Measurements from ENCODE around the gene ACTN2. TPM values are rescaled to one million over a fixed set of nuclear protein-coding genes. Genes with fewer than 3 reads are reported as not detected.

Gene ACTN2
- total and polyA plus RNA-seq, 4 donors = 5.1 to 26.4 (median 12.0) TPM

- 23% methylated on average over 4 of the region's 11 CpGs for WGBS (ENCODE audit: insufficient coverage)
- DNase-seq (ENCODE audit: low read depth in 4 of 6, low spot score in 6 of 6) = peak in 2 of 6 donors; percentile 21 to 40
- peaks cover 2% of the 10 kb centered on the region for H3K9me3 ChIP-seq (ENCODE audit: control insufficient read depth, insufficient read depth, low read length)
- H3K4me3 ChIP-seq (ENCODE audit: low read depth, low read length) = no peak overlapping the region
- H3K27ac ChIP-seq (ENCODE audit: low read depth, low read length) = no peak overlapping the region
- peaks cover 2% of the 10 kb centered on the region for H3K27me3 ChIP-seq (ENCODE audit: control insufficient read depth, insufficient read depth, low read length)
- no peaks in the 10 kb centered on the region for H3K36me3 ChIP-seq (ENCODE audit: control insufficient read depth, insufficient read depth, low read length)
- H3K4me1 ChIP-seq (ENCODE audit: control insufficient read depth, insufficient read depth, low read length) = peaks cover 29% of the 10 kb centered on the region
These were observed 3.6 kb downstream of the ACTN2 start for GRCh38 chr1:236689713-236690569.

GRCh38 chr1:236691348-236691747 is 5.0 kb downstream of the ACTN2 start:
- H3K9me3 ChIP-seq (ENCODE audit: control insufficient read depth, insufficient read depth, low read length) = no peaks in the 10 kb centered on the region
- no peak overlapping the region for H3K4me3 ChIP-seq (ENCODE audit: low read depth, low read length)
- no peaks in the 10 kb centered on the region for H3K36me3 ChIP-seq (ENCODE audit: control insufficient read depth, insufficient read depth, low read length)
- H3K4me1 ChIP-seq (ENCODE audit: control insufficient read depth, insufficient read depth, low read length) = peaks cover 25% of the 10 kb centered on the region
- no peaks in the 10 kb centered on the region for H3K27me3 ChIP-seq (ENCODE audit: control insufficient read depth, insufficient read depth, low read length)
- no peak for DNase-seq (ENCODE audit: low read depth in 4 of 6, low spot score in 6 of 6)
- no CpG with 5 or more reads among the region's 5 CpGs for WGBS (ENCODE audit: insufficient coverage)
- no peak overlapping the region for H3K27ac ChIP-seq (ENCODE audit: low read depth, low read length)

- H3K9me3 ChIP-seq (ENCODE audit: control insufficient read depth, insufficient read depth, low read length) = no peaks in the 10 kb centered on the region
- DNase-seq (ENCODE audit: low read depth in 4 of 6, low spot score in 6 of 6) = no peak
- peaks cover 20% of the 10 kb centered on the region for H3K4me1 ChIP-seq (ENCODE audit: control insufficient read depth, insufficient read depth, low read length)
- WGBS (ENCODE audit: insufficient coverage) = 81% methylated on average over 2 of the region's 3 CpGs
- no peaks in the 10 kb centered on the region for H3K36me3 ChIP-seq (ENCODE audit: control insufficient read depth, insufficient read depth, low read length)
- no peak overlapping the region for H3K4me3 ChIP-seq (ENCODE audit: low read depth, low read length)
- H3K27ac ChIP-seq (ENCODE audit: low read depth, low read length) = no peak overlapping the region
- no peaks in the 10 kb centered on the region for H3K27me3 ChIP-seq (ENCODE audit: control insufficient read depth, insufficient read depth, low read length)
These were observed 5.8 kb downstream of the ACTN2 start for GRCh38 chr1:236692128-236692527.

GRCh38 chr1:236692742-236693141 is 6.4 kb downstream of the ACTN2 start:
- H3K9me3 ChIP-seq (ENCODE audit: control insufficient read depth, insufficient read depth, low read length) = no peaks in the 10 kb centered on the region
- no peaks in the 10 kb centered on the region for H3K27me3 ChIP-seq (ENCODE audit: control insufficient read depth, insufficient read depth, low read length)
- DNase-seq (ENCODE audit: low read depth in 4 of 6, low spot score in 6 of 6) = peak in 2 of 6 donors; percentile 41 to 54
- no peak overlapping the region for H3K4me3 ChIP-seq (ENCODE audit: low read depth, low read length)
- H3K27ac ChIP-seq (ENCODE audit: low read depth, low read length) = no peak overlapping the region
- peaks cover 16% of the 10 kb centered on the region for H3K4me1 ChIP-seq (ENCODE audit: control insufficient read depth, insufficient read depth, low read length)
- H3K36me3 ChIP-seq (ENCODE audit: control insufficient read depth, insufficient read depth, low read length) = no peaks in the 10 kb centered on the region
- 52% methylated on average over 10 of the region's 10 CpGs for WGBS (ENCODE audit: insufficient coverage)

- Histone ChIP-seq H3K27me3 (ENCODE audit: control insufficient read depth, insufficient read depth, low read length) (no peaks in the 10 kb centered on the region), H3K4me3 (ENCODE audit: low read depth, low read length) (no peak overlapping the region), H3K27ac (ENCODE audit: low read depth, low read length) (no peak overlapping the region), H3K4me1 (ENCODE audit: control insufficient read depth, insufficient read depth, low read length) (peaks cover 4% of the 10 kb centered on the region), H3K36me3 (ENCODE audit: control insufficient read depth, insufficient read depth, low read length) (no peaks in the 10 kb centered on the region), H3K9me3 (ENCODE audit: control insufficient read depth, insufficient read depth, low read length) (no peaks in the 10 kb centered on the region)
- no peak for DNase-seq (ENCODE audit: low read depth in 4 of 6, low spot score in 6 of 6)
- WGBS (ENCODE audit: insufficient coverage) = 83% methylated on average over 4 of the region's 6 CpGs
These were observed 13.1 kb downstream of the ACTN2 start for GRCh38 chr1:236699366-236699765.

GRCh38 chr1:236700903-236701302 is 14.6 kb downstream of the ACTN2 start:
- Histone ChIP-seq H3K27ac (ENCODE audit: low read depth, low read length) (no peak overlapping the region), H3K9me3 (ENCODE audit: control insufficient read depth, insufficient read depth, low read length) (no peaks in the 10 kb centered on the region), H3K36me3 (ENCODE audit: control insufficient read depth, insufficient read depth, low read length) (no peaks in the 10 kb centered on the region), H3K4me1 (ENCODE audit: control insufficient read depth, insufficient read depth, low read length) (peaks cover 4% of the 10 kb centered on the region), H3K27me3 (ENCODE audit: control insufficient read depth, insufficient read depth, low read length) (no peaks in the 10 kb centered on the region), H3K4me3 (ENCODE audit: low read depth, low read length) (no peak overlapping the region)
- 81% methylated on average over 2 of the region's 2 CpGs for WGBS (ENCODE audit: insufficient coverage)
- no peak for DNase-seq (ENCODE audit: low read depth in 4 of 6, low spot score in 6 of 6)

- 95% methylated on average over 3 of the region's 3 CpGs for WGBS (ENCODE audit: insufficient coverage)
These were observed 15.5 kb downstream of the ACTN2 start for GRCh38 chr1:236701782-236702181.

GRCh38 chr1:236702791-236703394 is 16.6 kb downstream of the ACTN2 start:
- peak overlapping the region; percentile 25 for H3K27ac ChIP-seq (ENCODE audit: low read depth, low read length)
- no peak overlapping the region for H3K4me3 ChIP-seq (ENCODE audit: low read depth, low read length)
- H3K36me3 ChIP-seq (ENCODE audit: control insufficient read depth, insufficient read depth, low read length) = no peaks in the 10 kb centered on the region
- H3K27me3 ChIP-seq (ENCODE audit: control insufficient read depth, insufficient read depth, low read length) = no peaks in the 10 kb centered on the region
- 55% methylated on average over 2 of the region's 3 CpGs for WGBS (ENCODE audit: insufficient coverage)
- H3K9me3 ChIP-seq (ENCODE audit: control insufficient read depth, insufficient read depth, low read length) = no peaks in the 10 kb centered on the region
- DNase-seq (ENCODE audit: low read depth in 4 of 6, low spot score in 6 of 6) = peak in 2 of 6 donors; percentile 39 to 66
- H3K4me1 ChIP-seq (ENCODE audit: control insufficient read depth, insufficient read depth, low read length) = peaks cover 7% of the 10 kb centered on the region

More at GRCh38 chr1:236701782-236702181, 15.5 kb downstream of the ACTN2 start:
- peak in 1 of 6 donors; percentile 27 for DNase-seq (ENCODE audit: low read depth in 4 of 6, low spot score in 6 of 6)
- Histone ChIP-seq H3K4me3 (ENCODE audit: low read depth, low read length) (no peak overlapping the region), H3K27me3 (ENCODE audit: control insufficient read depth, insufficient read depth, low read length) (no peaks in the 10 kb centered on the region), H3K9me3 (ENCODE audit: control insufficient read depth, insufficient read depth, low read length) (no peaks in the 10 kb centered on the region), H3K36me3 (ENCODE audit: control insufficient read depth, insufficient read depth, low read length) (no peaks in the 10 kb centered on the region), H3K27ac (ENCODE audit: low read depth, low read length) (no peak overlapping the region), H3K4me1 (ENCODE audit: control insufficient read depth, insufficient read depth, low read length) (peaks cover 6% of the 10 kb centered on the region)

- Histone ChIP-seq H3K4me1 (ENCODE audit: control insufficient read depth, insufficient read depth, low read length) (peaks cover 7% of the 10 kb centered on the region), H3K27ac (ENCODE audit: low read depth, low read length) (peak overlapping the region; percentile 4), H3K4me3 (ENCODE audit: low read depth, low read length) (no peak overlapping the region), H3K27me3 (ENCODE audit: control insufficient read depth, insufficient read depth, low read length) (no peaks in the 10 kb centered on the region), H3K36me3 (ENCODE audit: control insufficient read depth, insufficient read depth, low read length) (no peaks in the 10 kb centered on the region), H3K9me3 (ENCODE audit: control insufficient read depth, insufficient read depth, low read length) (no peaks in the 10 kb centered on the region)
- no CpG with 5 or more reads among the region's 1 CpG for WGBS (ENCODE audit: insufficient coverage)
- DNase-seq (ENCODE audit: low read depth in 4 of 6, low spot score in 6 of 6) = peak in 2 of 6 donors; percentile 62 to 65
These were observed 19.5 kb downstream of the ACTN2 start for GRCh38 chr1:236705771-236706170.

Data from spinal cord (tissue), 10 donors.